ENCODE data around the gene THAP5. TPM values are rescaled to one million over a fixed set of nuclear protein-coding genes. Genes with fewer than 3 reads are reported as not detected.

Gene THAP5
- total and polyA plus RNA-seq, 2 donors (not counting 3 experiments of a cell fraction or from before 2014, with no cell fraction given), result 2.5 to 14.1 TPM

DNA sequence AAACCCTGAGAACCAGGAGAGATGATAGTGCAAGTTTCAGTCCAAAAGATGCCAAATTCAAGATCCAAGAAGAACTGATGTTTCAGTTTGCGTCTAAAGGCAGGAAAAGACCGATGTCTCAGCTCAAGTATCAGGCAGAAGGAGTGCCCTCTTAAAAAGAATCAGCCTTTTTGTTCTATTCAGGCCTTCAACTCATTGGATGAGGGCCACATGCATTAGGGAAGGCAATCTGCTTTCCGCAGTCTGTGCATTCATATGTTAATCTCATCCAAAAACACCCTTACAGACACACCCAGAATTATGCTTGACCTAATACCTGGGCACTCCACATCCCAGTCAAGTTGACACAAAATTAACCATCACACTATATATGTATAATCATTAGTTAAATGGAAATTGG is 45.4 kb upstream of the THAP5 start:
- H3K27ac ChIP-seq (ENCODE audit: insufficient read depth, low read depth, low read length), result no peak overlapping the region
- dilution Hi-C loops (cut with MboI; ENCODE audit: extremely low pct_ligation_motif_present, low sequenced_read_pairs) (no loop called here), intact Hi-C loops (cut with micrococcal nuclease) (loop anchor here (5.0 kb wide), 2 partner anchors 1477 to 1827 kb away; no protein-coding TSS in a partner anchor)
- CTCF ChIA-PET, result interaction anchor here (1.3 kb wide), 2 partner anchors 260 to 1827 kb away, joined by 4 to 5 read pairs; no protein-coding TSS in a partner anchor
- no peaks in the 10 kb centered on the region for H3K79me2 ChIP-seq (ENCODE audit: control insufficient read depth, insufficient read depth, low read length)
- no peak overlapping the region for H3K4me3 ChIP-seq (replicated peaks in 1 of 3; ENCODE audit: insufficient read depth in 1 of 3, low read depth in 1 of 3, low read length in 3 of 3)
- no peaks in the 10 kb centered on the region for H4K20me1 ChIP-seq (replicated peaks; ENCODE audit: control insufficient read depth, extremely low read depth, insufficient read depth, low read length)
- no peak overlapping the region for H3K9ac ChIP-seq (replicated peaks; ENCODE audit: extremely low read depth, insufficient read depth, low read length)
- no peaks in the 10 kb centered on the region for H3K36me3 ChIP-seq (ENCODE audit: control insufficient read depth in 2 of 2, extremely low read depth in 1 of 2, insufficient read depth in 2 of 2, low read length in 2 of 2)
- no peaks in the 10 kb centered on the region for H3K4me1 ChIP-seq (ENCODE audit: control insufficient read depth, extremely low read depth, insufficient read depth, low read length)
- H3K27me3 ChIP-seq (ENCODE audit: control insufficient read depth in 2 of 2, insufficient read depth in 2 of 2, low read length in 2 of 2), result peaks cover 3 to 11% of the 10 kb centered on the region in 2 experiments
- TF ChIP-seq MYC (IDR thresholded peaks at IDR 0.05; ENCODE audit: low read depth, low read length) (no peak), EZH2 (IDR thresholded peaks at IDR 0.05; ENCODE audit: borderline replicate concordance, low read depth, low read length, severe bottlenecking) (no peak), GATA2 (IDR thresholded peaks at IDR 0.05; ENCODE audit: insufficient read depth, insufficient read length, low read depth, low read length) (no peak), CTCF (IDR thresholded peaks at IDR 0.05; ENCODE audit: extremely low read depth in 1 of 2, insufficient read depth in 1 of 2, low read depth in 1 of 2, low read length in 2 of 2) (no peak), JUN (IDR thresholded peaks at IDR 0.05; ENCODE audit: borderline replicate concordance, insufficient read depth, insufficient read length, low read depth) (no peak), POLR2AphosphoS5 (IDR thresholded peaks at IDR 0.05; ENCODE audit: insufficient read depth, low read depth, low read length) (no peak), FOS (IDR thresholded peaks at IDR 0.05; ENCODE audit: borderline replicate concordance, insufficient read depth, low read length) (no peak), POLR2A (IDR thresholded peaks at IDR 0.05; ENCODE audit: low read depth, low read length) (no peak)
- TF ChIP-seq, protein P1, sequence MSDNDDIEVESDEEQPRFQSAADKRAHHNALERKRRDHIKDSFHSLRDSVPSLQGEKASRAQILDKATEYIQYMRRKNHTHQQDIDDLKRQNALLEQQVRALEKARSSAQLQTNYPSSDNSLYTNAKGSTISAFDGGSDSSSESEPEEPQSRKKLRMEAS (IDR thresholded peaks at IDR 0.05; ENCODE audit: insufficient read depth, insufficient read length), result no peak
- no peaks in the 10 kb centered on the region for H3K9me1 ChIP-seq (replicated peaks; ENCODE audit: control insufficient read depth, extremely low read depth, insufficient read depth, low read length)
- H2AFZ ChIP-seq (ENCODE audit: low read depth, low read length), result no peak overlapping the region
- POLR2A ChIA-PET, result no interaction called here
- no TSS peak for BruUV-seq (replicated peaks)
- DNase-seq (ENCODE audit: low read depth, low spot score) (no peak), FAIRE-seq (no peak)
- no peak overlapping the region for H3K4me2 ChIP-seq (ENCODE audit: insufficient read depth, low read length)
- H3K9me3 ChIP-seq (replicated peaks; ENCODE audit: control insufficient read depth, insufficient read depth, low read length), result no peaks in the 10 kb centered on the region

Measured in endothelial cell of umbilical vein (primary cell).